Esophagus squamous epithelium (tissue), 5 donors: ENCODE data around the gene SP3. TPM values are rescaled to one million over a fixed set of nuclear protein-coding genes. Genes with fewer than 3 reads are reported as not detected.

Source experiments
- DNase-seq: peaks from one replicate; lab custom pipeline; 2025; lab: John Stamatoyannopoulos, UW
- H3K27ac ChIP-seq, 4 donors: fragments of 200-600 bp; sonication (generic); one replicate each; pipeline ENCODE4 v1.5.1; 2016 to 2019; ENCODE audit warnings: mild to moderate bottlenecking in 1 of 4
- H3K27me3 ChIP-seq, 4 donors: fragments of 200-600 bp; sonication (generic); 1 replicate in 3 of 4; 2 replicates in 1 of 4; pipeline versions ENCODE4 v1.5.1 to v1.6.0; 2017 to 2021; ENCODE audit warnings: antibody characterized with exemption in 1 of 4
- H3K36me3 ChIP-seq, 3 donors: fragments of 200-600 bp; sonication (generic); one replicate each; pipeline ENCODE4 v1.5.1; 2016 to 2019
- H3K4me1 ChIP-seq, 3 donors: fragments of 200-600 bp; sonication (generic); one replicate each; pipeline ENCODE4 v1.5.1; 2017 to 2019
- H3K4me3 ChIP-seq, 4 donors: fragments of 200-600 bp; sonication (generic); 1 replicate in 3 of 4; 2 replicates in 1 of 4; pipeline ENCODE4 v1.5.1; 2016 to 2019; ENCODE audit warnings: mild to moderate bottlenecking in 2 of 4, moderate library complexity in 1 of 4
- H3K9me3 ChIP-seq, 3 donors: fragments of 200-600 bp; sonication (generic); one replicate each; pipeline ENCODE4 v1.5.1; 2016 to 2019
- CTCF ChIP-seq, 6 experiments: fragments of 450-650 bp in 4 of 6; fragments of 200-600 bp in 2 of 6; sonication (generic) in 2 of 6; IDR thresholded peaks; one replicate each; pipeline ENCODE4 v1.5.1; 2016 to 2019; ENCODE audit warnings: antibody characterized with exemption in 6 of 6, mild to moderate bottlenecking in 4 of 6, moderate library complexity in 4 of 6
- POLR2A ChIP-seq, 4 donors: fragments of 450-650 bp; IDR thresholded peaks; one replicate each; pipeline ENCODE4 v1.6.1; 2017; ENCODE audit warnings: antibody characterized with exemption in 4 of 4, mild to moderate bottlenecking in 4 of 4, moderate library complexity in 3 of 4
- WGBS, 2 donors: methylation state at CpG; one replicate each; pipeline ENCODE4 v1.1.5; 2018; 5-methylcytosine and 5-hydroxymethylcytosine counted together
- intact Hi-C: fragments of 100-400 bp; cut with DNase I; formaldehyde crosslinking; loops from one replicate; pipeline ENCODE4 v1.15.0; 2022
- total RNA-seq, 4 donors: library from RNA; depleted of rRNA; stranded (reverse); fragments of >200 nt; gene quantifications; one replicate each; pipeline ENCODE4 v1.1.0, GENCODE V29; 2016
- donor health status: DM: yes; HTN: yes; CAD: no.

Gene SP3
- total RNA-seq, 4 donors from 2014 or later, result 41.3 to 97.8 (median 67.6) TPM

- no peak for DNase-seq
- 67 to 75% methylated on average over 12 to 13 of the region's 13 CpGs for WGBS, 2 donors
- intact Hi-C loops, result no loop called here
- no peaks in the 10 kb centered on the region for H3K27me3 ChIP-seq
- H3K36me3 ChIP-seq, result no peaks in the 10 kb centered on the region
- H3K9me3 ChIP-seq, result no peaks in the 10 kb centered on the region
- H3K27ac ChIP-seq, result peak overlapping the region in 2 of 4 donors; percentile 0 to 32
- H3K4me3 ChIP-seq, result no peak overlapping the region
- peaks cover 0 to 30% (median 17%) of the 10 kb centered on the region in 3 donors for H3K4me1 ChIP-seq
- no peak for TF ChIP-seq POLR2A (IDR thresholded peaks at IDR 0.05)
- TF ChIP-seq CTCF (IDR thresholded peaks at IDR 0.05), result peak in 2 of 6 experiments; percentile 11 to 28
Measured at GRCh38 chr2:174003720-174004695, 38.8 kb upstream of the SP3 start.

- no peaks in the 10 kb centered on the region for H3K27me3 ChIP-seq
- H3K4me1 ChIP-seq, result peaks cover 0 to 44% (median 21%) of the 10 kb centered on the region in 3 donors
- no peak overlapping the region for H3K27ac ChIP-seq
- intact Hi-C loops, result no loop called here
- H3K9me3 ChIP-seq, result no peaks in the 10 kb centered on the region
- H3K4me3 ChIP-seq, result no peak overlapping the region
- WGBS, 2 donors, result 93 to 98% methylated on average over 5 of the region's 5 CpGs
- no peak for TF ChIP-seq POLR2A (IDR thresholded peaks at IDR 0.05)
- no peak for TF ChIP-seq CTCF (IDR thresholded peaks at IDR 0.05)
- DNase-seq, result no peak
- no peaks in the 10 kb centered on the region for H3K36me3 ChIP-seq
Measured at GRCh38 chr2:174002679-174003078, 37.5 kb upstream of the SP3 start.

GRCh38 chr2:174001107-174001506, 35.9 kb upstream of the SP3 start:
- H3K27ac ChIP-seq, result no peak overlapping the region
- WGBS, 2 donors, result 47 to 63% methylated on average over 2 of the region's 2 CpGs
- TF ChIP-seq CTCF (IDR thresholded peaks at IDR 0.05), result no peak
- no peak for TF ChIP-seq POLR2A (IDR thresholded peaks at IDR 0.05)
- peaks cover 0 to 52% (median 26%) of the 10 kb centered on the region in 3 donors for H3K4me1 ChIP-seq
- H3K9me3 ChIP-seq, result no peaks in the 10 kb centered on the region
- no peak for DNase-seq
- H3K27me3 ChIP-seq, result no peaks in the 10 kb centered on the region
- H3K36me3 ChIP-seq, result no peaks in the 10 kb centered on the region
- no peak overlapping the region for H3K4me3 ChIP-seq
- intact Hi-C loops, result no loop called here

- Histone ChIP-seq H3K27me3 (no peaks in the 10 kb centered on the region), H3K27ac (no peak overlapping the region), H3K9me3 (no peaks in the 10 kb centered on the region), H3K4me3 (no peak overlapping the region), H3K4me1 (peaks cover 0 to 41% (median 17%) of the 10 kb centered on the region in 3 donors), H3K36me3 (no peaks in the 10 kb centered on the region)
- intact Hi-C loops, result no loop called here
- 80 to 85% methylated on average over 2 of the region's 2 CpGs for WGBS, 2 donors
- no peak for TF ChIP-seq POLR2A (IDR thresholded peaks at IDR 0.05)
- no peak for TF ChIP-seq CTCF (IDR thresholded peaks at IDR 0.05)
- no peak for DNase-seq
Measured at GRCh38 chr2:173999724-174000123, 34.6 kb upstream of the SP3 start.

GRCh38 chr2:173999272-173999671, 34.1 kb upstream of the SP3 start:
- no peaks in the 10 kb centered on the region for H3K36me3 ChIP-seq
- WGBS, 2 donors, result 74 to 85% methylated on average over 3 to 4 of the region's 6 CpGs
- DNase-seq, result no peak
- H3K27me3 ChIP-seq, result no peaks in the 10 kb centered on the region
- TF ChIP-seq POLR2A (IDR thresholded peaks at IDR 0.05) (no peak), CTCF (IDR thresholded peaks at IDR 0.05) (no peak)
- H3K4me3 ChIP-seq, result no peak overlapping the region
- no peaks in the 10 kb centered on the region for H3K9me3 ChIP-seq
- intact Hi-C loops, result no loop called here
- H3K4me1 ChIP-seq, result peaks cover 0 to 37% (median 14%) of the 10 kb centered on the region in 3 donors
- H3K27ac ChIP-seq, result peak overlapping the region in 2 of 4 donors; percentile 7 to 57
